Measurements from ENCODE around the gene GCNA. TPM values are rescaled to one million over a fixed set of nuclear protein-coding genes. Genes with fewer than 3 reads are reported as not detected.
"Not testable (repeated sequence)": the region's sequence is repeated elsewhere in the genome, so short reads cannot be mapped to it uniquely, and the experiment has no call there.

Gene GCNA
- total RNA-seq, 2 donors from 2014 or later = 0.85 to 0.99 TPM

GRCh38 chrX:71604141-71604540 lies 25.9 kb downstream of the GCNA start:
- no peak overlapping the region for H3K9ac ChIP-seq (ENCODE audit: low read depth in 2 of 2, low read length in 2 of 2)
- no peaks in the 10 kb centered on the region for H3K4me1 ChIP-seq
- intact Hi-C loops (cut with DNase I) = no loop called here
- DNase-seq = no peak
- no peak overlapping the region for H3K27ac ChIP-seq
- H3K4me3 ChIP-seq = no peak overlapping the region
- H3K36me3 ChIP-seq = no peaks in the 10 kb centered on the region
- H3K27me3 ChIP-seq = no peaks in the 10 kb centered on the region
- no peak for TF ChIP-seq CTCF (IDR thresholded peaks at IDR 0.05)
- H3K9me3 ChIP-seq = no peaks in the 10 kb centered on the region

- no peak overlapping the region for H3K27ac ChIP-seq
- no peak for DNase-seq
- H3K4me3 ChIP-seq = no peak overlapping the region
- no peaks in the 10 kb centered on the region for H3K9me3 ChIP-seq
- intact Hi-C loops (cut with DNase I) = no loop called here
- H3K36me3 ChIP-seq = no peaks in the 10 kb centered on the region
- no peak overlapping the region for H3K9ac ChIP-seq (ENCODE audit: low read depth in 2 of 2, low read length in 2 of 2)
- H3K27me3 ChIP-seq = no peaks in the 10 kb centered on the region
- TF ChIP-seq CTCF (IDR thresholded peaks at IDR 0.05) = no peak
- no peaks in the 10 kb centered on the region for H3K4me1 ChIP-seq
Measured at GRCh38 chrX:71604796-71605568, 26.7 kb downstream of the GCNA start.

DNA sequence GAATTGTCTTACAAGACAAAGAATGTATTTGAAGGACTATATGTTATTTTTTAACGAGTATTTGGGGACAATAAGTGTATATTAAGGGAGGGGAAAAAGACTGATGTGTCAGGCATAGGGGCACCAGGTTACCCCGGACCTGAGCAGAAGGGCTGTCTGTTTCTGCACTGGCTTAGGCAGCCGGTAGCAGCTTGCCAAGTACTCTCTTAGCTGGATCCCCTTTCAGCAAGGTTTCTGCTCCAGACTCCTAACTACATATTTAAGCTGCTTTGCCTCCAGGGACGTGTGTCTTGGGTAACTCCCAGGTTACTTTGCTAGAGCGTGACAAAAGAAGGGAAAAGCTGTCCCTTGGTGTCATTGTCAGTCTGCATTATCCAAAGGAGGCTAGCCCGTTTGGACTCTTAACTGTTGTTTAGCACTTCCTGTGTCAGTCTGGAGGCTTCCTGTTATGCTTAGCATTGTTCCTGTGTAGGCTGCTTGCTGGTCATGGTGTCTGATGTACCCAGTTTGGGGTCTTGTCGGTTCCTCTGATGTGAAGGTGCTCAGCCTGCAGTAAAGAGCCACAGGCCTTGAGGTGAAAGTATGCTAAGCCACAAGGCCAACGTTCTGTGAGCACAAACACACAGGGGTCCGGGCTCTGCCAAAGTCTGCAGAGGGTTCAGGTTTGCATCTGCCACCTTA lies 28.4 kb downstream of the GCNA start:
- Histone ChIP-seq H3K36me3 (no peaks in the 10 kb centered on the region), H3K9me3 (no peaks in the 10 kb centered on the region), H3K4me3 (no peak overlapping the region), H3K4me1 (no peaks in the 10 kb centered on the region), H3K27me3 (no peaks in the 10 kb centered on the region), H3K9ac (ENCODE audit: low read depth in 2 of 2, low read length in 2 of 2) (no peak overlapping the region), H3K27ac (no peak overlapping the region)
- intact Hi-C loops (cut with DNase I) = no loop called here
- no peak for TF ChIP-seq CTCF (IDR thresholded peaks at IDR 0.05)
- no peak for DNase-seq

- intact Hi-C loops (cut with DNase I) = no loop called here
- no peaks in the 10 kb centered on the region for H3K4me1 ChIP-seq
- H3K27me3 ChIP-seq = no peaks in the 10 kb centered on the region
- no peaks in the 10 kb centered on the region for H3K36me3 ChIP-seq
- no peak overlapping the region for H3K4me3 ChIP-seq
- no peak for TF ChIP-seq CTCF (IDR thresholded peaks at IDR 0.05)
- H3K27ac ChIP-seq = no peak overlapping the region
- no peaks in the 10 kb centered on the region for H3K9me3 ChIP-seq
- H3K9ac ChIP-seq (ENCODE audit: low read depth in 2 of 2, low read length in 2 of 2) = no peak overlapping the region
- DNase-seq = no peak
Measured at GRCh38 chrX:71607488-71607887, 29.3 kb downstream of the GCNA start.

GRCh38 chrX:71609095-71609750 lies 31.0 kb downstream of the GCNA start:
- Histone ChIP-seq H3K4me3 (no peak overlapping the region), H3K27ac (no peak overlapping the region), H3K27me3 (no peaks in the 10 kb centered on the region), H3K9ac (ENCODE audit: low read depth in 2 of 2, low read length in 2 of 2) (no peak overlapping the region), H3K9me3 (no peaks in the 10 kb centered on the region), H3K4me1 (no peaks in the 10 kb centered on the region), H3K36me3 (no peaks in the 10 kb centered on the region)
- intact Hi-C loops (cut with DNase I) = no loop called here
- no peak for DNase-seq
- TF ChIP-seq CTCF (IDR thresholded peaks at IDR 0.05) = no peak

- H3K9ac ChIP-seq (ENCODE audit: low read depth in 2 of 2, low read length in 2 of 2); H3K4me3 ChIP-seq; H3K36me3 ChIP-seq; H3K4me1 ChIP-seq; H3K27ac ChIP-seq; H3K9me3 ChIP-seq; H3K27me3 ChIP-seq; DNase-seq; intact Hi-C loops (cut with DNase I): not testable (repeated sequence)
Measured at GRCh38 chrX:71611736-71612135, 33.5 kb downstream of the GCNA start.

Measured in colonic mucosa (tissue), 4 donors.